ENCODE measurements around the gene MAZ. TPM values are rescaled to one million over a fixed set of nuclear protein-coding genes. Genes with fewer than 3 reads are reported as not detected.

Gene MAZ
- total RNA-seq, 1 donor from 2014 or later = 247 TPM

DNA sequence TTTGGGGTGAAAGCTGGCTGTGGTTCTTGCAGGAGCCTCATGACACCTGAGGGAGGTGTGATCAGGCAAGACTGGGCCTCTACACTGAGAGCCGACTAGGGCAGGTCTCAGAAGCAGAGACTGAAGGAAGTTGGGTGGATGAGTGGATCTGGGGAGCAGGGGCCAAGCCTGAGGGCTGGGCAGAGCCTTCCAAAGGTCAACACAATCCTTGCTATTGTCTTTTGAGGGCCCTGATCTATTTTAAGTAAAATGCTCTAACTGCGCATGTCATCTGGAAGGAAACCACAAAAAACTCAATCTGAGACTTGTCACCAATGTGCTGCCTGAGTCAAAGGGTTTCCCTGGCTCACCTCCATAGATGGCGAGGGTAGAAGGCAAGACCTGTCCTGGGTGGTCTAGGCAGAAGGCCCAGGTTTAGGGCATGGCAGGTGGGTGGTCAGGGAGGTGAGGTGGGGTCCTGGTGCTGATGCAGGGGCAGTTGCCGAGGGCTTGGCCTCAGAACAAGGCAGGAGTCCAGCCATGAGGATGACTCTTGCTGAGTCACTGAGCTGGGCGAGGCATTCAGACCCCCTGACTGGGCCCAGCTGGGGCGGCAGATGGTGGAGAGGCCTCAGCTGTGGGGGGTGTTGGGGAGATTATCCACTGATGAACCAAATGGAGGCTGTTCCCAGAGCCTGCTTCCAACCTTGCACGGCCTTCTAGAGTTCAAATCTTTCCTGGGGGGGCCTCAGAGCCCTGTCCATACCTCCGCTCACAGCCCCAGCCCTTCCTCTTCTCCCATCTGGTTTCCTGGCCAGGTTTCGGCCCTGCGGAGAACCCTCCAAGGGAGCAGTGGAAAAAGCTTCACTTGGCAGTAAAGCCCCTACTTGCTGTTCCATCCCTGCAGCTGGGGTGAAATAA is 19.1 kb downstream of the MAZ start:
- Histone ChIP-seq H3K9me3 (ENCODE audit: insufficient read depth, low read depth, low read length) (no peaks in the 10 kb centered on the region), H3K4me1 (ENCODE audit: insufficient read depth, low read length) (peaks cover 52% of the 10 kb centered on the region), H3K79me2 (ENCODE audit: insufficient read depth, low read length) (peaks cover 92% of the 10 kb centered on the region), H3K36me3 (ENCODE audit: insufficient read depth, low read length) (no peaks in the 10 kb centered on the region), H3K9ac (ENCODE audit: low read length) (peak overlapping the region; percentile 60), H3K4me3 (ENCODE audit: insufficient read depth, low read depth, low read length) (peak overlapping the region; percentile 37), H3K27me3 (ENCODE audit: insufficient read depth, low read length) (no peaks in the 10 kb centered on the region), H3K4me2 (ENCODE audit: low read length) (peak overlapping the region; percentile 79), H4K20me1 (ENCODE audit: insufficient read depth, low read length) (peaks cover 39% of the 10 kb centered on the region), H2AFZ (ENCODE audit: low read depth, low read length) (no peak overlapping the region), H3K27ac (ENCODE audit: low read depth, low read length) (peak overlapping the region; percentile 89)
- peaks cover 22% of the 10 kb centered on the region for H3K4me1 Mint-ChIP-seq (ENCODE audit: low read depth, unreplicated experiment)
- no peak for TF ChIP-seq EZH2 (IDR thresholded peaks at IDR 0.05; ENCODE audit: insufficient read depth, low read length)
- TF ChIP-seq, protein P1, sequence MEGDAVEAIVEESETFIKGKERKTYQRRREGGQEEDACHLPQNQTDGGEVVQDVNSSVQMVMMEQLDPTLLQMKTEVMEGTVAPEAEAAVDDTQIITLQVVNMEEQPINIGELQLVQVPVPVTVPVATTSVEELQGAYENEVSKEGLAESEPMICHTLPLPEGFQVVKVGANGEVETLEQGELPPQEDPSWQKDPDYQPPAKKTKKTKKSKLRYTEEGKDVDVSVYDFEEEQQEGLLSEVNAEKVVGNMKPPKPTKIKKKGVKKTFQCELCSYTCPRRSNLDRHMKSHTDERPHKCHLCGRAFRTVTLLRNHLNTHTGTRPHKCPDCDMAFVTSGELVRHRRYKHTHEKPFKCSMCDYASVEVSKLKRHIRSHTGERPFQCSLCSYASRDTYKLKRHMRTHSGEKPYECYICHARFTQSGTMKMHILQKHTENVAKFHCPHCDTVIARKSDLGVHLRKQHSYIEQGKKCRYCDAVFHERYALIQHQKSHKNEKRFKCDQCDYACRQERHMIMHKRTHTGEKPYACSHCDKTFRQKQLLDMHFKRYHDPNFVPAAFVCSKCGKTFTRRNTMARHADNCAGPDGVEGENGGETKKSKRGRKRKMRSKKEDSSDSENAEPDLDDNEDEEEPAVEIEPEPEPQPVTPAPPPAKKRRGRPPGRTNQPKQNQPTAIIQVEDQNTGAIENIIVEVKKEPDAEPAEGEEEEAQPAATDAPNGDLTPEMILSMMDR (IDR thresholded peaks at IDR 0.05; ENCODE audit: insufficient read depth, low read depth, low read length) = no peak
- H3K27me3 Mint-ChIP-seq (ENCODE audit: low read depth, unreplicated experiment) = peaks cover 2% of the 10 kb centered on the region
- DNase-seq (ENCODE audit: low read depth) (peak; percentile 87), FAIRE-seq (no peak)
- H3K4me3 Mint-ChIP-seq (ENCODE audit: unreplicated experiment) = peak overlapping the region; percentile 73
- H3K36me3 Mint-ChIP-seq (ENCODE audit: low read depth, unreplicated experiment) = peaks cover 3% of the 10 kb centered on the region
- H3K27ac Mint-ChIP-seq (ENCODE audit: unreplicated experiment) = peak overlapping the region; percentile 92
- H3K9me3 Mint-ChIP-seq (ENCODE audit: unreplicated experiment) = no peaks in the 10 kb centered on the region

DNA sequence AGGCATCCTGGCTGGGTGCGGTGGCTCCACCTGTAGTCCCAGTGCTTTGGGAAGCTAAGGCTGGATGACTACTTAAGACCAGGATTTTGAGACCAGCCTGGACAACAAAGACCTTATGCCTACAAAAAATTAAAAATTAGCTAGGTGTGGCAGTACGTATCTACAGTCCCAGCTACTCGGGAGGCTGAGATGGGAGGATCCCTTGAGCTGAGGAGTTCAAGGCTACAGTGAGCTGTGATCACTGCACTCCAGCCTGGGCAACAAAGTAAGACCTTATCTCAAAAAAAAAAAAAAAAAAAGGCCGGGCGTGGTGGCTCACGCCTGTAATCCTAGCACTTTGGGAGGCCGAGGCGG is 20.0 kb downstream of the MAZ start:
- TF ChIP-seq, protein P1 (IDR thresholded peaks at IDR 0.05; ENCODE audit: insufficient read depth, low read depth, low read length) = no peak
- no peak for TF ChIP-seq EZH2 (IDR thresholded peaks at IDR 0.05; ENCODE audit: insufficient read depth, low read length)
- H3K4me1 Mint-ChIP-seq (ENCODE audit: low read depth, unreplicated experiment) = peaks cover 22% of the 10 kb centered on the region
- H3K9me3 ChIP-seq (ENCODE audit: insufficient read depth, low read depth, low read length) = no peaks in the 10 kb centered on the region
- DNase-seq (ENCODE audit: low read depth) (no peak), FAIRE-seq (no peak)
- no peak overlapping the region for H3K27ac Mint-ChIP-seq (ENCODE audit: unreplicated experiment)
- H3K79me2 ChIP-seq (ENCODE audit: insufficient read depth, low read length) = peaks cover 87% of the 10 kb centered on the region
- H3K27me3 Mint-ChIP-seq (ENCODE audit: low read depth, unreplicated experiment) = peaks cover 2% of the 10 kb centered on the region
- H3K9ac ChIP-seq (ENCODE audit: low read length) = peak overlapping the region; percentile 60
- no peak overlapping the region for H3K4me3 Mint-ChIP-seq (ENCODE audit: unreplicated experiment)
- no peak overlapping the region for H3K4me3 ChIP-seq (ENCODE audit: insufficient read depth, low read depth, low read length)
- H3K27ac ChIP-seq (ENCODE audit: low read depth, low read length) = peak overlapping the region; percentile 89
- no peak overlapping the region for H2AFZ ChIP-seq (ENCODE audit: low read depth, low read length)
- H3K36me3 Mint-ChIP-seq (ENCODE audit: low read depth, unreplicated experiment) = peaks cover 3% of the 10 kb centered on the region
- H3K9me3 Mint-ChIP-seq (ENCODE audit: unreplicated experiment) = no peaks in the 10 kb centered on the region
- peaks cover 46% of the 10 kb centered on the region for H4K20me1 ChIP-seq (ENCODE audit: insufficient read depth, low read length)
- H3K36me3 ChIP-seq (ENCODE audit: insufficient read depth, low read length) = no peaks in the 10 kb centered on the region
- H3K27me3 ChIP-seq (ENCODE audit: insufficient read depth, low read length) = no peaks in the 10 kb centered on the region
- peaks cover 46% of the 10 kb centered on the region for H3K4me1 ChIP-seq (ENCODE audit: insufficient read depth, low read length)
- H3K4me2 ChIP-seq (ENCODE audit: low read length) = peak overlapping the region; percentile 79

DNA sequence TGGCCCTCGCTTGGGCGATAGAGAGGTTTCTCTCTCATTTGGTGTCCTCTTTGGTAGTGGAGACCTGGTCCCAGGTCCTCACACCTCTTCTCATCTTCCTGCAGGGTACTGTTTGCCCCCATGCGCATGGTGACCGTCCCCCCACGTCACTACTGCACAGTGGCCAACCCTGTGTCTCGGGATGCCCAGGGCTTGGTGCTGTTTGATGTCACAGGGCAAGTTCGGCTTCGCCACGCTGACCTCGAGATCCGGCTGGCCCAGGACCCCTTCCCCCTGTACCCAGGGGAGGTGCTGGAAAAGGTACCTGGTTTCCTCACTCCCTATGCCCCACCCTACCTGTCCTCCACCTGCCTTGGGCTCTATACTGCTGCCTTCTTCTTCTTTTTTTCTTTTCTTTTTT is 24.4 kb downstream of the MAZ start:
- TF ChIP-seq, protein P1 (IDR thresholded peaks at IDR 0.05; ENCODE audit: insufficient read depth, low read depth, low read length) = no peak
- TF ChIP-seq EZH2 (IDR thresholded peaks at IDR 0.05; ENCODE audit: insufficient read depth, low read length) = no peak
- no peak for DNase-seq (ENCODE audit: low read depth)
- peaks cover 6% of the 10 kb centered on the region for H3K4me1 ChIP-seq (ENCODE audit: insufficient read depth, low read length)
- peaks cover 47% of the 10 kb centered on the region for H4K20me1 ChIP-seq (ENCODE audit: insufficient read depth, low read length)
- H3K9me3 Mint-ChIP-seq (ENCODE audit: unreplicated experiment) = peaks cover 2% of the 10 kb centered on the region
- no peak overlapping the region for H3K4me2 ChIP-seq (ENCODE audit: low read length)
- no peak overlapping the region for H2AFZ ChIP-seq (ENCODE audit: low read depth, low read length)
- no peak overlapping the region for H3K4me3 Mint-ChIP-seq (ENCODE audit: unreplicated experiment)
- H3K4me1 Mint-ChIP-seq (ENCODE audit: low read depth, unreplicated experiment) = peaks cover 4% of the 10 kb centered on the region
- H3K27ac Mint-ChIP-seq (ENCODE audit: unreplicated experiment) = no peak overlapping the region
- peaks cover 2% of the 10 kb centered on the region for H3K27me3 Mint-ChIP-seq (ENCODE audit: low read depth, unreplicated experiment)
- peaks cover 17% of the 10 kb centered on the region for H3K36me3 Mint-ChIP-seq (ENCODE audit: low read depth, unreplicated experiment)
- peaks cover 49% of the 10 kb centered on the region for H3K79me2 ChIP-seq (ENCODE audit: insufficient read depth, low read length)
- H3K36me3 ChIP-seq (ENCODE audit: insufficient read depth, low read length) = peaks cover 10% of the 10 kb centered on the region
- no peak overlapping the region for H3K27ac ChIP-seq (ENCODE audit: low read depth, low read length)
- no peaks in the 10 kb centered on the region for H3K27me3 ChIP-seq (ENCODE audit: insufficient read depth, low read length)
- no peak overlapping the region for H3K4me3 ChIP-seq (ENCODE audit: insufficient read depth, low read depth, low read length)
- no peak overlapping the region for H3K9ac ChIP-seq (ENCODE audit: low read length)
- FAIRE-seq = no peak
- no peaks in the 10 kb centered on the region for H3K9me3 ChIP-seq (ENCODE audit: insufficient read depth, low read depth, low read length)

Data from astrocyte (in vitro differentiated cells and primary cell).